Chondrocyte (in vitro differentiated cells): ENCODE measurements around the gene AHNAK. TPM values are rescaled to one million over a fixed set of nuclear protein-coding genes. Genes with fewer than 3 reads are reported as not detected.

Experiments used
- DNase-seq: peaks from one replicate; pipeline ENCODE4 v3.0.0; 2021; ENCODE audit warnings: mixed read lengths, low spot score
- H3K27ac Mint-ChIP-seq: one replicate; pipeline ENCODE4 v1.8.0; 2021; ENCODE audit warnings: mild to moderate bottlenecking, moderate library complexity, mixed read lengths; ENCODE audit not compliant: unreplicated experiment
- H3K27me3 Mint-ChIP-seq: 2 replicates; pipeline ENCODE4 v1.8.0; 2021; ENCODE audit warnings: low read depth, mixed read lengths
- H3K36me3 Mint-ChIP-seq: 2 replicates; pipeline ENCODE4 v1.8.0; 2021; ENCODE audit warnings: low read depth, mixed read lengths
- H3K4me1 Mint-ChIP-seq: 2 replicates; pipeline ENCODE4 v1.8.0; 2021; ENCODE audit warnings: low read depth, mild to moderate bottlenecking, mixed read lengths
- H3K4me3 Mint-ChIP-seq: one replicate; pipeline ENCODE4 v1.8.0; 2021; ENCODE audit warnings: mild to moderate bottlenecking, moderate library complexity, mixed read lengths; ENCODE audit not compliant: unreplicated experiment
- H3K9me3 Mint-ChIP-seq: 2 replicates; pipeline ENCODE4 v1.8.0; 2021; ENCODE audit warnings: low read depth, mixed read lengths
- total RNA-seq: library from RNA; stranded (reverse); gene quantifications from 3 replicates; pipeline ENCODE4 v1.2.1, GENCODE V29; 2021
- TF ChIP-seq, protein P1 (sequence below): fragments of 200-600 bp; sonication (generic); IDR thresholded peaks from 2 replicates; pipeline ENCODE4 v1.5.0; 2021; ENCODE audit warnings: antibody characterized with exemption, mild to moderate bottlenecking, moderate library complexity

The AHNAK gene
- total RNA-seq, 1 donor from 2014 or later: 514 TPM

DNA sequence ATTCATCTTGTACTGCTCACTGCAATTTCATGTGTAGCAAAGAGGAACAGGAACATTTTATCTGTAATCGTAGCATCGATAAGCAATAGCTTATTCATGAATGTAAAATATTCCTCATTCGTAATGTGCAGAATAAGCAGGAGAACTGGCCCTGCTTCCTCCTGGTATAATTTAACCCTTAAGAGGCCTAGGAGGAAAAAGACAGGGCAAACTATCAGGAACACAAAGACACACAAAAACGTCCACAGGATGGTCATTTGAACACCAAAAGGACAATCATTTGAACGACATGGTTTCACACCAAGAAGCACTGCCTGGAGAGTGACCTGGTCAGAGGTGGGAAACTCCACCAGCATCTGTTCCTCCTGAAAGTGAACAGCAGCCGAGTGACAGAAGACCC is 63.9 kb downstream of the AHNAK start:
- no peaks in the 10 kb centered on the region for H3K36me3 Mint-ChIP-seq

DNA sequence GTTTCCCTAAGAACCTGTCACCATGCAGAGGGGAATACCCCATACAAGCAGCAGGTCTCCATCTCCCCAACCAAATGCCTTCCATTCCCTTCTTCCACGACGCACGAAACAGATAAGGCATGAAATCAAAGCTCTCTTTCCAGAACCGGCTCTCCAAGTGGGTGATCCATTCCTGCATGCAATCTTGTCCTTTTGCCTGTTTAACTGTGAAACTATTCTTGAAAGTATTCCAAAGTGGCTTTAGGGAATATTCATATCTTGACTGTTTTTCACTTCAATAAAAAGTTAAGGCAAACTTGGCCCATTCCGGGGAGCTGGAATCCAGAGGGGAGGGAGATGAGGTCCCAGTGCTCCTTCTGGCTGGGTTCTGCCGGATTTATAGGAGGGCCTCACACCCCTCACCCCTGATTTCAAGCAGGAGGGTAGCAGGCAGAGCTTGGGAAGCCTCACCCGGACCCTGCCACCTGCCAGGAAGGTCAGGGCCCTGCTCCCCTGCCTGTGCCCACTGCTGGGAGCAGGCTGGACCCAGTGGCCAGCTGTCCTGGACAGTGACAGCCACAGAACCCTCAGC is 66.9 kb downstream of the AHNAK start:
- H3K4me1 Mint-ChIP-seq: peaks cover 26% of the 10 kb centered on the region
- H3K4me3 Mint-ChIP-seq: no peak overlapping the region
- no peaks in the 10 kb centered on the region for H3K9me3 Mint-ChIP-seq
- DNase-seq: no peak
- H3K27ac Mint-ChIP-seq: no peak overlapping the region
- H3K36me3 Mint-ChIP-seq: no peaks in the 10 kb centered on the region
- H3K27me3 Mint-ChIP-seq: no peaks in the 10 kb centered on the region
- TF ChIP-seq, protein P1, sequence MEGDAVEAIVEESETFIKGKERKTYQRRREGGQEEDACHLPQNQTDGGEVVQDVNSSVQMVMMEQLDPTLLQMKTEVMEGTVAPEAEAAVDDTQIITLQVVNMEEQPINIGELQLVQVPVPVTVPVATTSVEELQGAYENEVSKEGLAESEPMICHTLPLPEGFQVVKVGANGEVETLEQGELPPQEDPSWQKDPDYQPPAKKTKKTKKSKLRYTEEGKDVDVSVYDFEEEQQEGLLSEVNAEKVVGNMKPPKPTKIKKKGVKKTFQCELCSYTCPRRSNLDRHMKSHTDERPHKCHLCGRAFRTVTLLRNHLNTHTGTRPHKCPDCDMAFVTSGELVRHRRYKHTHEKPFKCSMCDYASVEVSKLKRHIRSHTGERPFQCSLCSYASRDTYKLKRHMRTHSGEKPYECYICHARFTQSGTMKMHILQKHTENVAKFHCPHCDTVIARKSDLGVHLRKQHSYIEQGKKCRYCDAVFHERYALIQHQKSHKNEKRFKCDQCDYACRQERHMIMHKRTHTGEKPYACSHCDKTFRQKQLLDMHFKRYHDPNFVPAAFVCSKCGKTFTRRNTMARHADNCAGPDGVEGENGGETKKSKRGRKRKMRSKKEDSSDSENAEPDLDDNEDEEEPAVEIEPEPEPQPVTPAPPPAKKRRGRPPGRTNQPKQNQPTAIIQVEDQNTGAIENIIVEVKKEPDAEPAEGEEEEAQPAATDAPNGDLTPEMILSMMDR: no peak

More for the DNA sequence above, 63.9 kb downstream of the AHNAK start:
- no peak overlapping the region for H3K4me3 Mint-ChIP-seq
- peaks cover 26% of the 10 kb centered on the region for H3K4me1 Mint-ChIP-seq
- DNase-seq: no peak
- no peaks in the 10 kb centered on the region for H3K27me3 Mint-ChIP-seq
- H3K27ac Mint-ChIP-seq: no peak overlapping the region
- TF ChIP-seq, protein P1: no peak
- no peaks in the 10 kb centered on the region for H3K9me3 Mint-ChIP-seq

DNA sequence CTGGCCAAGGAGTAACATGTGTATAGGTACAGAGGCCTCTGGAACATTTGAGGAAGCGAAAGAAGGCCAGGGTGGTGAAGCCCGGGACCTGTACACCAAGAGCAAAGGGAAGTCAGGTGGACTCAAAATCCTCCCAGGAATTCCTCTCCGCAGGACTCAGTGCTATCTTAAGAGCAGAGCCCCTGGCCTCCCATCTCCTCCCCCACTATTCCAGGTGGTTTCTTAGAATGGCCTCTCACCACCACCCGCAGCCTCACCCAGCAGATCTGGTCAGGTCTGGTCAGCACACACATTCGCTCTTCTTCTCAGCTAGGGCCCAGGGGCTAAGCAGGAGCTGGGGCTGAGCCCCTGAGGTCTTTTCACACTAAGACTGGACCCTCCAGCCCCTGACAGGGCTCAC is 68.7 kb downstream of the AHNAK start:
- Mint-ChIP-seq H3K4me1 (peaks cover 22% of the 10 kb centered on the region), H3K27ac (no peak overlapping the region), H3K4me3 (no peak overlapping the region), H3K27me3 (no peaks in the 10 kb centered on the region), H3K9me3 (no peaks in the 10 kb centered on the region), H3K36me3 (no peaks in the 10 kb centered on the region)
- no peak for DNase-seq
- TF ChIP-seq, protein P1: no peak

DNA sequence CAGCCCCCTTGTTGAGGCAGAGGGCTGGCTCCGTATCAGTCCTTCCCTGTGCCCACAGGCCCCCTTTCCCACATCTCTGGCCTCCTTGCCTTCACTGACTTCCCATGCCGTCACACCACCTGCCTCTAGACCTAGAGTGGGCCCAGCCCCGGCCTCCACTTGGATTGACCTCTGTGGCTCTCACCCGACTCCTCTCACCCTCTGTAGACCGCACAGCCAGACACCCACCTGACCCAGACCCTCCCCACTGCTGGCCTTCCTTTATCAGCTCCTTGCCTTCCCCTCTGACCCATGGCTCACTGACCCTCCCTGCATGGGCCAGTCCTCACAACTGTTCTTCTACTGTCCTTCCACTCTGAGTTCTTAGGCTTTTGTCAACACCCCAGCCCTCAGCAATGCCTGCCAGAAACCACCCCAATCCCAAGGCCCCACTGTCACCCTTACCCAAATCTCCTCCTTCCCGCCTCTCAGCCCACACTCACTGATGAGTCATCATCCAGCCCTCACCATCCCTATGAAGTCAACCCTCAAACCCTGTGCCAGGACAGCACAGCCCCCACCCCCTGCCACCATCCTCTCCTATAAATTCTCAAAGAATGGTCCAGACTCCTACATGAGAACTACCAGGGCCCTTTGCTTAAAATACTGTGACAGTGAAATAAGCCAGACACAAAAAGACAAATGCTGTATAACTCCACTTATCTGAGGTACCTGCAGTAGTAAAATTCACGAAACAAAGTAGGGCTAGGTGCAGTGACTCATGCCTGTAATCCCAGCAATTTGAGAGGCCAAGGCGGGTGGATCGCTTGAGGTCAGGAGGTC is 74.3 kb downstream of the AHNAK start:
- Mint-ChIP-seq H3K36me3 (no peaks in the 10 kb centered on the region), H3K4me1 (peaks cover 9% of the 10 kb centered on the region), H3K27ac (peak overlapping the region; percentile 29), H3K27me3 (no peaks in the 10 kb centered on the region), H3K4me3 (no peak overlapping the region), H3K9me3 (no peaks in the 10 kb centered on the region)
- TF ChIP-seq, protein P1: no peak
- no peak for DNase-seq

DNA sequence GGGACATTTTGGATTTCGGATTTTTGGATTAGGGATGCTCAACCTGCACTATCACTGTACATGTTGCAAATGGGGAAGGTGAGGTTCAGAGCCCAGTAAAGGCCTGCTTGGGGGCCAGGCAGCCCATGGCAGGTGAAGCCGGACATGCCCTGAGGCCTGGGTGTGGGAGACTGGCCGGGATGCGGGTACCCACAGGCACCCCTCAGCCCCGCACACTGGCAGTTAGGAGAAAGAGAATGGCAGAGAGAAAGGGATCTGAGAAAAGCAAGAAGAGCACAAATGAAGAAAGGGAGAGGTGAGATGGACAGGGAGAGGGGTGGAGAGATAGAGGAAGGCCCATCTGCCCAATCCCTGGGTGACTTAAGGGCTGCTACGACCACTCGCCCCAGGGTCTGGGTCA is 75.0 kb downstream of the AHNAK start:
- Mint-ChIP-seq H3K27me3 (no peaks in the 10 kb centered on the region), H3K36me3 (no peaks in the 10 kb centered on the region), H3K27ac (no peak overlapping the region), H3K9me3 (no peaks in the 10 kb centered on the region), H3K4me3 (no peak overlapping the region), H3K4me1 (peaks cover 13% of the 10 kb centered on the region)
- no peak for DNase-seq
- TF ChIP-seq, protein P1: no peak
